SK-N-SH (cell line): ENCODE results near the gene ABAT.

Experiments used
- CHD2 ChIP-seq: fragments of 150-350 bp; IDR thresholded peaks from 2 replicates; pipeline ENCODE4 v1.6.1; 2018; ENCODE audit warnings: low read length; ENCODE audit not compliant: partially characterized antibody
- EP300 ChIP-seq, 2 experiments: IDR thresholded peaks; 2 replicates each; pipeline versions ENCODE4 v1.4.0 to v1.6.1; 2012; ENCODE audit warnings: borderline replicate concordance in 1 of 2, low read depth in 1 of 2, low read length in 1 of 2
- GATA2 ChIP-seq: sonication (generic); formaldehyde crosslinking; IDR thresholded peaks from 2 replicates; pipeline ENCODE4 v1.5.0; 2020; ENCODE audit warnings: mild to moderate bottlenecking, missing genetic modification reagents
- RFX5 ChIP-seq: IDR thresholded peaks from 2 replicates; pipeline ENCODE4 v1.6.1; 2012; ENCODE audit warnings: mild to moderate bottlenecking, improper control_type of control experiment, low read length
- YY1 ChIP-seq: IDR thresholded peaks from 2 replicates; pipeline ENCODE4 v1.4.0; 2012; ENCODE audit warnings: low read depth, mild to moderate bottlenecking
- TF ChIP-seq, protein P1 (sequence below): fragments of 200-600 bp; sonication (generic); IDR thresholded peaks from 2 replicates; pipeline ENCODE4 v1.6.1; 2017; ENCODE audit warnings: antibody characterized with exemption, mild to moderate bottlenecking, moderate library complexity

GRCh38 chr16:8730335-8730915, 56.0 kb downstream of the ABAT start:
- TF ChIP-seq, protein P1, sequence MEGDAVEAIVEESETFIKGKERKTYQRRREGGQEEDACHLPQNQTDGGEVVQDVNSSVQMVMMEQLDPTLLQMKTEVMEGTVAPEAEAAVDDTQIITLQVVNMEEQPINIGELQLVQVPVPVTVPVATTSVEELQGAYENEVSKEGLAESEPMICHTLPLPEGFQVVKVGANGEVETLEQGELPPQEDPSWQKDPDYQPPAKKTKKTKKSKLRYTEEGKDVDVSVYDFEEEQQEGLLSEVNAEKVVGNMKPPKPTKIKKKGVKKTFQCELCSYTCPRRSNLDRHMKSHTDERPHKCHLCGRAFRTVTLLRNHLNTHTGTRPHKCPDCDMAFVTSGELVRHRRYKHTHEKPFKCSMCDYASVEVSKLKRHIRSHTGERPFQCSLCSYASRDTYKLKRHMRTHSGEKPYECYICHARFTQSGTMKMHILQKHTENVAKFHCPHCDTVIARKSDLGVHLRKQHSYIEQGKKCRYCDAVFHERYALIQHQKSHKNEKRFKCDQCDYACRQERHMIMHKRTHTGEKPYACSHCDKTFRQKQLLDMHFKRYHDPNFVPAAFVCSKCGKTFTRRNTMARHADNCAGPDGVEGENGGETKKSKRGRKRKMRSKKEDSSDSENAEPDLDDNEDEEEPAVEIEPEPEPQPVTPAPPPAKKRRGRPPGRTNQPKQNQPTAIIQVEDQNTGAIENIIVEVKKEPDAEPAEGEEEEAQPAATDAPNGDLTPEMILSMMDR: no peak
- no peak for TF ChIP-seq RFX5
- no peak for TF ChIP-seq EP300 (IDR thresholded peaks at IDR 0.05; ENCODE audit: borderline replicate concordance in 1 of 2, low read depth in 1 of 2, low read length in 1 of 2)
- TF ChIP-seq GATA2 (CRISPR knock-in tag): no peak
- no peak for TF ChIP-seq CHD2
- TF ChIP-seq YY1: no peak
